Mammary epithelial cell (primary cell): ENCODE data around the gene MEIOSIN.

Source experiments
- EZH2 ChIP-seq: IDR thresholded peaks from 2 replicates; pipeline ENCODE4 v1.6.1; 2012; ENCODE audit warnings: low read length, inconsistent platforms, borderline replicate concordance
- TF ChIP-seq, protein P1 (sequence below), 2 donors: IDR thresholded peaks in 1 of 2; conservative IDR thresholded peaks in 1 of 2; 2 replicates each; pipeline ENCODE4 v1.5.1; 2011 to 2012; ENCODE audit warnings: inconsistent platforms in 2 of 2, low read length in 2 of 2, mild to moderate bottlenecking in 2 of 2, control low read depth in 1 of 2, low read depth in 1 of 2; ENCODE audit not compliant: insufficient read depth in 1 of 2; ENCODE audit errors: extremely low read depth in 1 of 2

DNA sequence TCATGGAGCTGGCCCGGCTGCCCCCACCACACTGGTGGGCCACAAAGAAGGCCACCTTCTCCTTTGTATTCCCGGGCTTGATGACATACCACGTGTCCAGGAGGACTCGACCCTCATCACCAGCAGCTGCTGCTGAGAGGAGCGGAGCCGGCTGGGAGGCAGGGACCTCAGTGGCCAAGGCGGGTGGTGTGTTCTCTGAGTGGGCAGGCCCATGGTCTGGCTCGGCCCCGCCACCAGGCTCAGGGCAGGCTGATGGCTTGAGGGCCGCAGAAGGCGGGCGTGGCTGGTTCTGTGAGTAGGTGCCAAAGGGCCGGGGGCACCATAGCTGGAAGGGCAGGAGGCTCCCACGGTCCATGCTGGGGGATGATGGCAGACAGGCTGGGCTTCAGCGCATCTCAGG, 20.1 kb upstream of the MEIOSIN start:
- TF ChIP-seq, protein P1, sequence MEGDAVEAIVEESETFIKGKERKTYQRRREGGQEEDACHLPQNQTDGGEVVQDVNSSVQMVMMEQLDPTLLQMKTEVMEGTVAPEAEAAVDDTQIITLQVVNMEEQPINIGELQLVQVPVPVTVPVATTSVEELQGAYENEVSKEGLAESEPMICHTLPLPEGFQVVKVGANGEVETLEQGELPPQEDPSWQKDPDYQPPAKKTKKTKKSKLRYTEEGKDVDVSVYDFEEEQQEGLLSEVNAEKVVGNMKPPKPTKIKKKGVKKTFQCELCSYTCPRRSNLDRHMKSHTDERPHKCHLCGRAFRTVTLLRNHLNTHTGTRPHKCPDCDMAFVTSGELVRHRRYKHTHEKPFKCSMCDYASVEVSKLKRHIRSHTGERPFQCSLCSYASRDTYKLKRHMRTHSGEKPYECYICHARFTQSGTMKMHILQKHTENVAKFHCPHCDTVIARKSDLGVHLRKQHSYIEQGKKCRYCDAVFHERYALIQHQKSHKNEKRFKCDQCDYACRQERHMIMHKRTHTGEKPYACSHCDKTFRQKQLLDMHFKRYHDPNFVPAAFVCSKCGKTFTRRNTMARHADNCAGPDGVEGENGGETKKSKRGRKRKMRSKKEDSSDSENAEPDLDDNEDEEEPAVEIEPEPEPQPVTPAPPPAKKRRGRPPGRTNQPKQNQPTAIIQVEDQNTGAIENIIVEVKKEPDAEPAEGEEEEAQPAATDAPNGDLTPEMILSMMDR (conservative IDR thresholded peaks at IDR 0.05 in 1 of 2, IDR thresholded peaks at IDR 0.05 in 1 of 2; ENCODE audit: extremely low read depth in 1 of 2, insufficient read depth in 1 of 2, low read depth in 1 of 2, low read length in 2 of 2): no peak
- no peak for TF ChIP-seq EZH2
